Heart right ventricle (tissue), 16 donors: ENCODE data around the gene CARHSP1. TPM values are rescaled to one million over a fixed set of nuclear protein-coding genes. Genes with fewer than 3 reads are reported as not detected.
A peak's percentile ranks its signal among the peaks of the same experiment; 100 is the strongest.

ENCODE experiments used
- ATAC-seq, 8 donors: fragments of 200-7000 bp; cut with Tn5 transposase; one replicate each; pipeline ENCODE4 v1.9.1; 2020; ENCODE audit warnings: mild to moderate bottlenecking in 8 of 8, moderate library complexity in 8 of 8, moderate number of reproducible peaks in 1 of 8
- DNase-seq, 2 donors: peaks; one replicate each; pipeline ENCODE4 v3.0.0-alpha.2; 2020
- H3K27ac ChIP-seq, 10 donors: fragments of 200-600 bp; sonication (generic) in 2 of 10; one replicate each; pipeline versions ENCODE4 v1.5.0 to v1.8.0; 2020 to 2022; ENCODE audit warnings: mild to moderate bottlenecking in 3 of 10
- H3K27me3 ChIP-seq, 7 donors: fragments of 200-600 bp; one replicate each; pipeline ENCODE4 v1.8.0; 2021 to 2022; ENCODE audit warnings: mild to moderate bottlenecking in 2 of 7
- H3K36me3 ChIP-seq, 9 donors: fragments of 200-600 bp; sonication (generic) in 1 of 9; one replicate each; pipeline versions ENCODE4 v1.5.0 to v1.8.0; 2020 to 2022; ENCODE audit warnings: mild to moderate bottlenecking in 2 of 9
- H3K4me1 ChIP-seq, 9 donors: fragments of 200-600 bp; sonication (generic) in 1 of 9; one replicate each; pipeline versions ENCODE4 v1.5.0 to v1.8.0; 2020 to 2022; ENCODE audit warnings: mild to moderate bottlenecking in 4 of 9
- H3K4me3 ChIP-seq, 10 donors: fragments of 200-600 bp; sonication (generic) in 2 of 10; one replicate each; pipeline versions ENCODE4 v1.5.0 to v1.8.0; 2020 to 2022; ENCODE audit warnings: mild to moderate bottlenecking in 7 of 10, moderate library complexity in 2 of 10
- H3K9me3 ChIP-seq, 11 donors: fragments of 200-600 bp in 10 of 11; sonication (generic) in 2 of 11; one replicate each; pipeline versions ENCODE4 v1.5.0 to v1.8.0; 2013 to 2022; ENCODE audit warnings: mild to moderate bottlenecking in 2 of 11, control low read depth in 1 of 11, moderate library complexity in 1 of 11
- WGBS, 2 donors: extraction: QIAGEN DNeasy Blood & Tissue Kit; methylation state at CpG; one replicate each; pipeline ENCODE4 v1.1.7; 2013; ENCODE audit warnings: inconsistent platforms in 1 of 2; 5-methylcytosine and 5-hydroxymethylcytosine counted together
- intact Hi-C, 10 donors: fragments of 100-400 bp; cut with DNase I; formaldehyde crosslinking; loops; one replicate each; pipeline versions ENCODE4 v1.11.1 to v1.14.2; 2022
- polyA plus RNA-seq, 2 donors: library from polyadenylated mRNA; stranded (reverse); fragments of 200-250 nt; gene quantifications; one replicate each; pipeline ENCODE4 v1.2.3, GENCODE V29; 2013
- total RNA-seq, 10 donors: library from RNA; stranded (reverse); fragmentation: NEBNext Ultra II Directional in 3 of 10; extraction: Animal tissue kit (Norgen Biotek cat#: 25700) in 3 of 10; gene quantifications; one replicate each; pipeline versions ENCODE4 v1.2.1 to v1.2.4, GENCODE V29; 2021 to 2023
- TF ChIP-seq, protein P1 (sequence below), 9 donors: fragments of 200-600 bp; sonication (generic) in 2 of 9; IDR thresholded peaks; one replicate each; pipeline versions ENCODE4 v1.5.0 to v1.8.0; 2021 to 2022; ENCODE audit warnings: antibody characterized with exemption in 9 of 9, mild to moderate bottlenecking in 5 of 9, moderate library complexity in 1 of 9
- donor health status: Arrhythmogenic right ventricular cardiomyopathy.
- donor health status: ischemic (EF 13 %, LVEDD 7.1; RV severe dilation, severe dysfunction).
- donor health status: healthy with polysubstance abuse.
- donor health status: DM: no; HTN: yes; CAD: no.
- donor health status: DM: no; HTN: no; CAD: no.
- donor health status: ischemic (EF 25% LVEDD 6.9; RV normal size, moderate dysfunction).
- donor health status: ischemic (EF 25% LVEDD 5.7; RV mildly dilated, moderate dysfunction).
- donor health status: healthy.
- donor health status: DM: yes; HTN: yes; CAD: no.
- donor health status: Ischemic cardiomyopathy.
- donor health status: ischemic (EF 35%, LVEDD 5.7; RV mildly dilated, moderate dysfunction).
- donor health status: nonischemic (EF 11% LVEDD 7.7; RV severe dilation, severe dysfunction).
- donor health status: DM: yes; HTN: yes; CAD: no.
- donor health status: PGD.
- donor health status: ischemic (EF 29% LVEDD 5.4; RV normal size, mild dysfunction).
- donor health status: nonischemic (EF 23%, LVEDD 6.1; RV moderate dilation, normal function).

Gene CARHSP1
- total and polyA plus RNA-seq, 12 donors = 12.7 to 76.3 (median 28.8) TPM

DNA sequence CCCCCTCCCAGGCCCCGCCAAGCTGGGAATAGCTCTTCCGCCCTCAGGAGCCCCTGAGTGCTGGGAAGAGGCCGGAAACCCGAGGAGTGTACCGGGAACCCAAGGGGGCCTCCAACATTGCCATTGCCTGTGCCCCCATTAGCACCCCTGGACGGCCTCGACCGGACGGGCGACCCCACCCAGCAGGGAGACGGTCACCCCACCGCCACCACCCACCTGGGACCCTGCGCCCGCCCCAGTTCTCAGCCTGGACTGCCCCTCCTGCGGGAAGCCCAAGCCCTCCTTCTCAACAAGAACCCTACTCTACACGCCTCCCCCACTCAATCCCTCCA, 2.0 kb downstream of the CARHSP1 start:
- Histone ChIP-seq H3K4me3 (peak overlapping the region; percentile 54 to 96 (median 78)), H3K9me3 (no peaks in the 10 kb centered on the region), H3K4me1 (peaks cover 26 to 71% (median 65%) of the 10 kb centered on the region in 9 donors), H3K36me3 (no peaks in the 10 kb centered on the region), H3K27me3 (no peaks in the 10 kb centered on the region), H3K27ac (peak overlapping the region; percentile 83 to 96 (median 86))
- TF ChIP-seq, protein P1, sequence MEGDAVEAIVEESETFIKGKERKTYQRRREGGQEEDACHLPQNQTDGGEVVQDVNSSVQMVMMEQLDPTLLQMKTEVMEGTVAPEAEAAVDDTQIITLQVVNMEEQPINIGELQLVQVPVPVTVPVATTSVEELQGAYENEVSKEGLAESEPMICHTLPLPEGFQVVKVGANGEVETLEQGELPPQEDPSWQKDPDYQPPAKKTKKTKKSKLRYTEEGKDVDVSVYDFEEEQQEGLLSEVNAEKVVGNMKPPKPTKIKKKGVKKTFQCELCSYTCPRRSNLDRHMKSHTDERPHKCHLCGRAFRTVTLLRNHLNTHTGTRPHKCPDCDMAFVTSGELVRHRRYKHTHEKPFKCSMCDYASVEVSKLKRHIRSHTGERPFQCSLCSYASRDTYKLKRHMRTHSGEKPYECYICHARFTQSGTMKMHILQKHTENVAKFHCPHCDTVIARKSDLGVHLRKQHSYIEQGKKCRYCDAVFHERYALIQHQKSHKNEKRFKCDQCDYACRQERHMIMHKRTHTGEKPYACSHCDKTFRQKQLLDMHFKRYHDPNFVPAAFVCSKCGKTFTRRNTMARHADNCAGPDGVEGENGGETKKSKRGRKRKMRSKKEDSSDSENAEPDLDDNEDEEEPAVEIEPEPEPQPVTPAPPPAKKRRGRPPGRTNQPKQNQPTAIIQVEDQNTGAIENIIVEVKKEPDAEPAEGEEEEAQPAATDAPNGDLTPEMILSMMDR (IDR thresholded peaks at IDR 0.05) = no peak
- 5 to 11% methylated on average over 16 of the region's 16 CpGs for WGBS, 2 donors
- peak in 3 of 8 donors; percentile 1 to 16 (median 4) for ATAC-seq
- intact Hi-C loops = loop anchor here in 3 of 10 donors (5.0 kb wide), 1 partner anchor 70 kb away; the partner anchor contains the start of genes PMM2 (in 3 of the 3) and TMEM186 (in 3 of the 3)
- no peak for DNase-seq

DNA sequence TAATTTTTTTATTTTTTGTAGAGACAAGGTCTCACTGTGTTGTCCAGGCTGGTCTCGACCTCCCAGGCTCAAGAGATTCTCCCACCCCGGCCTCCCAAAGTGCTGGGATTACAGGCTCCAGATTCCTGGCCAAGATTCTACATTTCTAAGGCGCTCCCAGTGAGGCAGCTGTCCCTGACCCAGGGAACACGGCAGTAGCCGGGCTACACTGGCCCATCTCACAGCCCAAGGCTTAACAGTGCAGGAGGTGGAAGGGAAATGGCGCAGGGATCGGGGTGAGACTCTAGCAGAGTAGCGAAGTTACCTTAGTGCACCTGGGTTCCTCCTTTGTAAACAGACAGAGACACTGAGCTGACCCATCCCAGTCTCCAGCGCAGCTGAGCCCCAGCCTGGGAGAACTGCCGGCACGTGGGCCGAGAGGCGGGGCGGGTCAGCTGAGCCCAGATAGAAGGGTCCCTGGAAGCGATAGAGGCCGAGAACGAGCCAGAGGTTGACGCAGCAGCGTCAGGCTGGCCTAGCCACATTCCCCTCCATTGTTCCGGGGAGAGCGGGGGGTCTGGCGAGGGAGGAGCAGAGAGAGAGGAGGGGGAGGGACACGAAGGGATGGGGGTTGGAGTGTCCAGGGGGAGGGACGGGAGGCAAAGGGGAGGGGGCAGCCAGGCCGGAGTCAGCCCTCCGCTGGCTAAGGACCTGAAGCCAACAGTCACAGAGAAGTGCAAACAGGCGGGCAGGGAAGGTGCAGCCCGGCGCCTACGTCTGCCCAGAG, 2.5 kb downstream of the CARHSP1 start:
- Histone ChIP-seq H3K9me3 (no peaks in the 10 kb centered on the region), H3K27ac (peak overlapping the region; percentile 83 to 96 (median 86)), H3K27me3 (no peaks in the 10 kb centered on the region), H3K4me3 (peak overlapping the region; percentile 54 to 96 (median 78)), H3K4me1 (peaks cover 26 to 76% (median 70%) of the 10 kb centered on the region in 9 donors), H3K36me3 (no peaks in the 10 kb centered on the region)
- 17 to 21% methylated on average over 26 to 30 of the region's 30 CpGs for WGBS, 2 donors
- TF ChIP-seq, protein P1 (IDR thresholded peaks at IDR 0.05) = no peak
- DNase-seq (peak; percentile 52 to 63), ATAC-seq (peak in 7 of 8 donors; percentile 2 to 32 (median 8))
- intact Hi-C loops = loop anchor here in 3 of 10 donors (5.0 kb wide), 1 partner anchor 69 kb away; the partner anchor contains the start of genes PMM2 (in 3 of the 3) and TMEM186 (in 3 of the 3)

GRCh38 chr16:8865145-8865882, 3.5 kb downstream of the CARHSP1 start:
- Histone ChIP-seq H3K36me3 (no peaks in the 10 kb centered on the region), H3K27me3 (no peaks in the 10 kb centered on the region), H3K4me3 (peak overlapping the region in 1 of 10 donors; percentile 14), H3K9me3 (no peaks in the 10 kb centered on the region), H3K4me1 (peaks cover 26 to 84% (median 69%) of the 10 kb centered on the region in 9 donors), H3K27ac (peak overlapping the region in 8 of 10 donors; percentile 83 to 96 (median 86))
- DNase-seq (no peak), ATAC-seq (no peak)
- TF ChIP-seq, protein P1 (IDR thresholded peaks at IDR 0.05) = no peak
- 88 to 89% methylated on average over 14 of the region's 14 CpGs for WGBS, 2 donors
- intact Hi-C loops = loop anchor here in 3 of 10 donors (5.0 kb wide), 1 partner anchor 68 kb away; the partner anchor contains the start of genes PMM2 (in 3 of the 3) and TMEM186 (in 3 of the 3)
